LHCN-M2 (cell line): ENCODE measurements around the gene PLK1. TPM values are rescaled to one million over a fixed set of nuclear protein-coding genes. Genes with fewer than 3 reads are reported as not detected.
"Not testable (repeated sequence)": the region's sequence is repeated elsewhere in the genome, so short reads cannot be mapped to it uniquely, and the experiment has no call there.

Experiments used
- DNase-seq: peaks from one replicate; pipeline ENCODE4 v3.0.0-alpha.2; 2012; ENCODE audit warnings: low read depth
- total RNA-seq: library from RNA; depleted of rRNA; stranded (reverse); fragments of >200 nt; gene quantifications from 2 replicates; pipeline ENCODE4 v1.2.3, GENCODE V29; 2014; rRNA removed

Gene PLK1
- total RNA-seq, 1 experiment from 2014 or later: 102 TPM

GRCh38 chr16:23709536-23709935, 30.8 kb downstream of the PLK1 start:
- no peak for DNase-seq

- DNase-seq: no peak
Measured at GRCh38 chr16:23710008-23710407, 31.3 kb downstream of the PLK1 start.

- no peak for DNase-seq
Measured at GRCh38 chr16:23710504-23710903, 31.8 kb downstream of the PLK1 start.

- DNase-seq: no peak
Measured at GRCh38 chr16:23711785-23712184, 33.1 kb downstream of the PLK1 start.

GRCh38 chr16:23712976-23713375, 34.3 kb downstream of the PLK1 start, which contains the start of gene ERN2:
Gene ERN2, minus strand, starts transcription at chr16:23713222. Its CDS starts 35 bp downstream, at chr16:23713187.
- DNase-seq: no peak

- no peak for DNase-seq
Measured at GRCh38 chr16:23716484-23716883, 37.8 kb downstream of the PLK1 start.

GRCh38 chr16:23722613-23723240, 44.0 kb downstream of the PLK1 start:
- not testable (repeated sequence) for DNase-seq

GRCh38 chr16:23724096-23724784, 45.6 kb downstream of the PLK1 start:
- no peak for DNase-seq

- no peak for DNase-seq
Measured at GRCh38 chr16:23724785-23725131, 46.1 kb downstream of the PLK1 start.

GRCh38 chr16:23726710-23727109, 48.0 kb downstream of the PLK1 start:
- no peak for DNase-seq

- DNase-seq: no peak
Measured at GRCh38 chr16:23728112-23728477, 49.4 kb downstream of the PLK1 start.

- DNase-seq: peak; percentile 31
Measured at GRCh38 chr16:23729503-23730424, 51.1 kb downstream of the PLK1 start.

GRCh38 chr16:23734176-23734893, 55.6 kb downstream of the PLK1 start:
- DNase-seq: no peak

- not testable (repeated sequence) for DNase-seq
Measured at GRCh38 chr16:23737423-23738028, 58.8 kb downstream of the PLK1 start.

GRCh38 chr16:23739516-23739915, 60.8 kb downstream of the PLK1 start:
- no peak for DNase-seq

Other genes with a start within 250 kb of the PLK1 start
- 12.2 and 12.5 TPM in 2 replicates for gene COG7, start 225.7 kb upstream of the PLK1 start, total RNA-seq
- gene GGA2, start 168.4 kb upstream of the PLK1 start, total RNA-seq: 32.1 and 34.2 TPM in 2 replicates
- gene EARS2, start 121.5 kb upstream of the PLK1 start, total RNA-seq: 28.8 and 31.4 TPM in 2 replicates
- gene UBFD1, start 121.2 kb upstream of the PLK1 start, total RNA-seq: 156 and 172 TPM in 2 replicates
- gene NDUFAB1, start 82.6 kb upstream of the PLK1 start, total RNA-seq: 100 and 116 TPM in 2 replicates
- gene PALB2, start 37.6 kb upstream of the PLK1 start, total RNA-seq: 21.7 and 24.0 TPM in 2 replicates
- gene DCTN5, start 37.4 kb upstream of the PLK1 start, total RNA-seq: 59.5 and 68.8 TPM in 2 replicates
- gene ERN2, start 34.3 kb downstream of the PLK1 start, total RNA-seq: not detected in 2 replicates
- gene CHP2, start 76.1 kb downstream of the PLK1 start, total RNA-seq: not detected in 2 replicates
- not detected in 2 replicates for gene PRKCB, start 157.1 kb downstream of the PLK1 start, total RNA-seq